Suprapubic skin (tissue), 3 donors: Measurements from ENCODE around the gene CLSTN2.

Source experiments
- CTCF ChIP-seq, 2 donors: fragments of 200-600 bp in 1 of 2; fragments of 450-650 bp in 1 of 2; sonication (generic) in 1 of 2; IDR thresholded peaks; one replicate each; pipeline ENCODE4 v1.5.1; 2016 to 2019; ENCODE audit warnings: antibody characterized with exemption in 2 of 2, mild to moderate bottlenecking in 1 of 2, moderate library complexity in 1 of 2
- POLR2A ChIP-seq, 2 donors: fragments of 450-650 bp; IDR thresholded peaks; one replicate each; pipeline ENCODE4 v1.6.1; 2017; ENCODE audit warnings: antibody characterized with exemption in 2 of 2, mild to moderate bottlenecking in 2 of 2, moderate library complexity in 2 of 2

DNA sequence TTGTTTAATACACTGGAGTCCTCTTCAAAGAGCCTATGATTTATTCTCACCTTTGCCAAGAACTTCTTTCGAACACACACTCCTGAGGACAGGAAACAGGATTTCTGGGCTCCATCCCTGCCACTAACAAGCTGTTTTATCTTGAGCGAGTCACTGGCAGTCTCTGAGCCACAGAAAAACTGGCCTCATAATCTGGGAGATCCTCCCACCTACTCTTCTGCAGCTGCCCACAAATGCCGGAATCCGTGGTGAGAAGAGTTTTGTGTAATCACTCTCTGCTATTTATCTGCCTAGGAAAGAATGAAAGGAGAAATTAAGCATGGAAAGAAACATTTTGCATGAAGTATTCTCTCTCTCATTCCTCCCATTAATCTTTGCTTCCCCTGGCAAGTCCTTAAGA lies 570.9 kb downstream of the CLSTN2 start:
- no peak for TF ChIP-seq POLR2A (IDR thresholded peaks at IDR 0.05)
- TF ChIP-seq CTCF (IDR thresholded peaks at IDR 0.05): no peak
